ENCODE measurements around the gene TTC23. TPM values are rescaled to one million over a fixed set of nuclear protein-coding genes. Genes with fewer than 3 reads are reported as not detected.

TTC23 gene
- total RNA-seq, 4 donors from 2014 or later = 14.7 to 25.3 (median 19.3) TPM

- Histone ChIP-seq H3K27ac (replicated peaks in 1 of 4) (no peak overlapping the region), H3K4me3 (no peak overlapping the region), H3K4me1 (no peaks in the 10 kb centered on the region), H3K27me3 (no peaks in the 10 kb centered on the region), H3K9me3 (no peaks in the 10 kb centered on the region), H3K36me3 (peaks cover 0 to 12% (median 0%) of the 10 kb centered on the region in 4 donors)
- TF ChIP-seq CTCF (IDR thresholded peaks at IDR 0.05) (no peak), POLR2AphosphoS5 (IDR thresholded peaks at IDR 0.05) (no peak), POLR2A (IDR thresholded peaks at IDR 0.05; ENCODE audit: low read depth) (no peak), EP300 (IDR thresholded peaks at IDR 0.05) (no peak)
- no peak for DNase-seq (ENCODE audit: extremely low spot score)
- WGBS = 95% methylated on average over 2 of the region's 2 CpGs
- intact Hi-C loops (cut with DNase I) = no loop called here
Measured at GRCh38 chr15:99275061-99275460, 25.7 kb upstream of the TTC23 start.

GRCh38 chr15:99273801-99274200 lies 24.4 kb upstream of the TTC23 start:
- H3K4me1 ChIP-seq = no peaks in the 10 kb centered on the region
- H3K36me3 ChIP-seq = peaks cover 0 to 3% (median 0%) of the 10 kb centered on the region in 4 donors
- 67% methylated on average over 3 of the region's 3 CpGs for WGBS
- TF ChIP-seq POLR2AphosphoS5 (IDR thresholded peaks at IDR 0.05) = no peak
- TF ChIP-seq EP300 (IDR thresholded peaks at IDR 0.05) = no peak
- no peak for TF ChIP-seq POLR2A (IDR thresholded peaks at IDR 0.05; ENCODE audit: low read depth)
- TF ChIP-seq CTCF (IDR thresholded peaks at IDR 0.05) = no peak
- DNase-seq (ENCODE audit: extremely low spot score) = no peak
- intact Hi-C loops (cut with DNase I) = loop anchor here (5.0 kb wide), 1 partner anchor 484 kb away; no protein-coding TSS in a partner anchor
- no peak overlapping the region for H3K27ac ChIP-seq (replicated peaks in 1 of 4)
- H3K4me3 ChIP-seq = no peak overlapping the region
- H3K27me3 ChIP-seq = no peaks in the 10 kb centered on the region
- H3K9me3 ChIP-seq = no peaks in the 10 kb centered on the region

- no peak for DNase-seq (ENCODE audit: extremely low spot score)
- H3K36me3 ChIP-seq = no peaks in the 10 kb centered on the region
- no peak for TF ChIP-seq POLR2AphosphoS5 (IDR thresholded peaks at IDR 0.05)
- TF ChIP-seq POLR2A (IDR thresholded peaks at IDR 0.05; ENCODE audit: low read depth) = no peak
- no peak for TF ChIP-seq EP300 (IDR thresholded peaks at IDR 0.05)
- no peak for TF ChIP-seq CTCF (IDR thresholded peaks at IDR 0.05)
- no peak overlapping the region for H3K4me3 ChIP-seq
- no peaks in the 10 kb centered on the region for H3K4me1 ChIP-seq
- H3K27me3 ChIP-seq = no peaks in the 10 kb centered on the region
- intact Hi-C loops (cut with DNase I) = no loop called here
- WGBS = 90% methylated on average over 5 of the region's 5 CpGs
- no peak overlapping the region for H3K27ac ChIP-seq (replicated peaks in 1 of 4)
- no peaks in the 10 kb centered on the region for H3K9me3 ChIP-seq
Measured at GRCh38 chr15:99268431-99268830, 19.1 kb upstream of the TTC23 start.

GRCh38 chr15:99267957-99268356 lies 18.6 kb upstream of the TTC23 start:
- TF ChIP-seq POLR2AphosphoS5 (IDR thresholded peaks at IDR 0.05) (no peak), CTCF (IDR thresholded peaks at IDR 0.05) (no peak), EP300 (IDR thresholded peaks at IDR 0.05) (no peak), POLR2A (IDR thresholded peaks at IDR 0.05; ENCODE audit: low read depth) (no peak)
- no peak overlapping the region for H3K4me3 ChIP-seq
- H3K36me3 ChIP-seq = no peaks in the 10 kb centered on the region
- DNase-seq (ENCODE audit: extremely low spot score) = no peak
- WGBS = 89% methylated on average over 3 of the region's 3 CpGs
- no peaks in the 10 kb centered on the region for H3K4me1 ChIP-seq
- H3K9me3 ChIP-seq = no peaks in the 10 kb centered on the region
- no peak overlapping the region for H3K27ac ChIP-seq (replicated peaks in 1 of 4)
- intact Hi-C loops (cut with DNase I) = no loop called here
- H3K27me3 ChIP-seq = no peaks in the 10 kb centered on the region

- WGBS = 98% methylated on average over 3 of the region's 3 CpGs
- intact Hi-C loops (cut with DNase I) = no loop called here
Measured at GRCh38 chr15:99265541-99266070, 16.2 kb upstream of the TTC23 start.

More at GRCh38 chr15:99265541-99266070, 16.2 kb upstream of the TTC23 start:
- Histone ChIP-seq H3K27me3 (no peaks in the 10 kb centered on the region), H3K4me3 (no peak overlapping the region), H3K9me3 (no peaks in the 10 kb centered on the region), H3K36me3 (peaks cover 0 to 14% (median 2%) of the 10 kb centered on the region in 4 donors), H3K27ac (replicated peaks in 1 of 4) (no peak overlapping the region), H3K4me1 (no peaks in the 10 kb centered on the region)
- no peak for DNase-seq (ENCODE audit: extremely low spot score)
- TF ChIP-seq POLR2A (IDR thresholded peaks at IDR 0.05; ENCODE audit: low read depth) (no peak), CTCF (IDR thresholded peaks at IDR 0.05) (no peak), POLR2AphosphoS5 (IDR thresholded peaks at IDR 0.05) (no peak), EP300 (IDR thresholded peaks at IDR 0.05) (no peak)
